IMR-90 (cell line): Measurements from ENCODE around the gene NAA80. TPM values are rescaled to one million over a fixed set of nuclear protein-coding genes. Genes with fewer than 3 reads are reported as not detected.

Experiments
- ATAC-seq: fragments of 200-7000 bp; cut with Tn5 transposase; 2 replicates; pipeline ENCODE4 v1.9.1; 2020; ENCODE audit warnings: low read depth, mild to moderate bottlenecking, moderate library complexity
- BruUV-seq: library from RNA; stranded (reverse); fragments of 400-500 nt; replicated peaks from 2 replicates; lab custom pipeline; 2021; lab: Mats Ljungman, UMichigan
- CTCF ChIA-PET: fragments of 300-600 bp; formaldehyde crosslinking; extraction: SDS; loops from one replicate; lab custom pipeline; 2021; ENCODE audit warnings: antibody characterized with exemption; lab: Yijun Ruan, JAX
- POLR2A ChIA-PET: fragments of 300-600 bp; sonication (Branson Sonifier 250); formaldehyde crosslinking; loops from one replicate; lab custom pipeline; 2022; ENCODE audit warnings: antibody characterized with exemption; ENCODE audit not compliant: unreplicated experiment; lab: Charles Lee
- DNase-seq: peaks from one replicate; pipeline ENCODE4 v3.0.0; 2013
- H2AFZ ChIP-seq: replicated peaks from 2 replicates; pipeline ENCODE3; 2013; ENCODE audit warnings: low read length, mild to moderate bottlenecking; ENCODE audit not compliant: poor library complexity
- H2AK5ac ChIP-seq: 2 replicates; pipeline ENCODE4 v1.6.1; 2013; ENCODE audit warnings: low read depth, low read length, inconsistent platforms
- H2AK9ac ChIP-seq: replicated peaks from 2 replicates; pipeline ENCODE3; 2013; ENCODE audit warnings: mild to moderate bottlenecking, low read depth, low read length, moderate library complexity; ENCODE audit not compliant: poor library complexity
- H2BK120ac ChIP-seq: 2 replicates; pipeline ENCODE4 v1.6.1; 2013; ENCODE audit warnings: low read depth, low read length, inconsistent platforms
- H2BK15ac ChIP-seq: 3 replicates; pipeline ENCODE4 v1.6.1; 2013; ENCODE audit warnings: low read depth, low read length, inconsistent platforms
- H2BK20ac ChIP-seq: 2 replicates; pipeline ENCODE4 v1.6.1; 2013; ENCODE audit warnings: low read depth, mild to moderate bottlenecking, inconsistent platforms, low read length, moderate library complexity
- H2BK5ac ChIP-seq: 2 replicates; pipeline ENCODE4 v1.6.1; 2013; ENCODE audit warnings: mild to moderate bottlenecking, low read depth, low read length, inconsistent platforms; ENCODE audit not compliant: poor library complexity, severe bottlenecking
- H3K14ac ChIP-seq: replicated peaks from 2 replicates; pipeline ENCODE4 v1.6.1; 2013; ENCODE audit warnings: low read depth, low read length, inconsistent platforms
- H3K18ac ChIP-seq: 2 replicates; pipeline ENCODE4 v1.6.1; 2013; ENCODE audit warnings: low read depth, low read length, control low read depth
- H3K23ac ChIP-seq: 2 replicates; pipeline ENCODE4 v1.6.1; 2013; ENCODE audit warnings: low read depth, low read length, inconsistent platforms
- H3K27ac ChIP-seq: 2 replicates; pipeline ENCODE4 v1.5.1; 2013; ENCODE audit warnings: mild to moderate bottlenecking, control low read depth, low read length; ENCODE audit not compliant: insufficient read depth
- H3K27me3 ChIP-seq: 2 replicates; pipeline ENCODE4 v1.6.1; 2013; ENCODE audit warnings: low read length; ENCODE audit not compliant: control insufficient read depth, insufficient read depth
- H3K36me3 ChIP-seq: 2 replicates; pipeline ENCODE4 v1.6.1; 2013; ENCODE audit warnings: low read length, mixed read lengths; ENCODE audit not compliant: control insufficient read depth, insufficient read depth
- H3K4ac ChIP-seq: 2 replicates; pipeline ENCODE4 v1.6.1; 2013; ENCODE audit warnings: low read depth, low read length, inconsistent platforms
- H3K4me1 ChIP-seq: 2 replicates; pipeline ENCODE4 v1.6.1; 2013; ENCODE audit warnings: low read length, mixed read lengths; ENCODE audit not compliant: control insufficient read depth, insufficient read depth
- H3K4me2 ChIP-seq: 2 replicates; pipeline ENCODE4 v1.6.1; 2013; ENCODE audit warnings: low read depth, mild to moderate bottlenecking, control low read depth, low read length, moderate library complexity
- H3K4me3 ChIP-seq: 2 replicates; pipeline ENCODE4 v1.5.1; 2013; ENCODE audit warnings: low read depth, mild to moderate bottlenecking, control low read depth, low read length, moderate library complexity; ENCODE audit not compliant: insufficient read depth
- H3K56ac ChIP-seq: 2 replicates; pipeline ENCODE4 v1.6.1; 2013; ENCODE audit warnings: low read length, inconsistent platforms; ENCODE audit not compliant: insufficient read depth; ENCODE audit errors: extremely low read depth
- H3K79me1 ChIP-seq, 2 experiments: 2 replicates each; pipeline ENCODE4 v1.6.1; 2013; ENCODE audit warnings: low read length in 2 of 2, inconsistent platforms in 1 of 2, low read depth in 1 of 2
- H3K9ac ChIP-seq: 2 replicates; pipeline ENCODE4 v1.6.1; 2013; ENCODE audit warnings: low read depth, low read length, control low read depth
- H3K9me1 ChIP-seq: 2 replicates; pipeline ENCODE4 v1.6.1; 2013; ENCODE audit warnings: low read length, inconsistent platforms; ENCODE audit not compliant: insufficient read depth
- H3K9me3 ChIP-seq: 2 replicates; pipeline ENCODE4 v1.6.1; 2013; ENCODE audit warnings: low read length; ENCODE audit not compliant: control insufficient read depth, insufficient read depth
- H4K20me1 ChIP-seq: 2 replicates; pipeline ENCODE4 v1.6.1; 2013; ENCODE audit warnings: low read length, inconsistent platforms; ENCODE audit not compliant: insufficient read depth
- H4K5ac ChIP-seq: 2 replicates; pipeline ENCODE4 v1.6.1; 2013; ENCODE audit warnings: mild to moderate bottlenecking, low read depth, low read length, control low read depth
- H4K8ac ChIP-seq, 2 experiments: 2 replicates each; pipeline ENCODE4 v1.6.1; 2013; ENCODE audit warnings: low read depth in 2 of 2, low read length in 2 of 2, control low read depth in 1 of 2, inconsistent platforms in 1 of 2
- H4K91ac ChIP-seq: 2 replicates; pipeline ENCODE4 v1.6.1; 2013; ENCODE audit warnings: low read depth, low read length, inconsistent platforms; ENCODE audit not compliant: insufficient read depth
- RFX5 ChIP-seq: IDR thresholded peaks from 2 replicates; pipeline ENCODE4 v1.8.0; 2012; ENCODE audit warnings: low read depth, mild to moderate bottlenecking, low read length, moderate library complexity
- USF2 ChIP-seq: fragments of 150-350 bp; IDR thresholded peaks from 2 replicates; pipeline ENCODE4 v1.6.1; 2017; ENCODE audit warnings: mild to moderate bottlenecking, antibody characterized with exemption, low read length, low read depth
- WGBS, 2 experiments: methylation state at CpG; one replicate each; pipeline versions ENCODE4 v1.1.5 to v1.1.7; 2013; ENCODE audit warnings: missing lambda C conversion rate in 2 of 2; ENCODE audit not compliant: insufficient read length in 1 of 2; ENCODE audit errors: extremely low coverage in 2 of 2; 5-methylcytosine and 5-hydroxymethylcytosine counted together
- dilution Hi-C: fragments of 300-500 bp; cut with HindIII; formaldehyde crosslinking; loops from one replicate; pipeline ENCODE4 v1.14.3; 2018; ENCODE audit warnings: low sequenced_read_pairs; ENCODE audit not compliant: unreplicated experiment
- in situ Hi-C: fragments of 300-500 bp; cut with MboI; formaldehyde crosslinking; loops from 3 replicates; pipeline ENCODE4 v1.14.3; 2019; ENCODE audit warnings: low sequenced_read_pairs, inconsistent platforms, mixed read lengths
- intact Hi-C: fragments of 100-400 bp; cut with micrococcal nuclease; formaldehyde crosslinking; loops from 2 replicates; pipeline ENCODE4 v1.10.0; 2022
- polyA plus RNA-seq, 3 experiments: library from polyadenylated mRNA; depleted of rRNA; stranded (reverse); fragments of >200 nt; gene quantifications; 2 replicates each; pipeline ENCODE4 v1.2.3, GENCODE V29; 2012; ENCODE audit warnings: low replicate concordance in 1 of 3
- total RNA-seq: library from RNA; depleted of rRNA; stranded (reverse); fragments of >200 nt; gene quantifications from 2 replicates; pipeline ENCODE4 v1.2.3, GENCODE V29; 2012

NAA80 gene
- total and polyA plus RNA-seq, 2 of the 4 experiments (the other 2 are of a cell fraction) = 5.0 to 14.4 TPM

- POLR2A ChIA-PET = interaction anchor here (0.6 kb wide), 1 partner anchor 10 kb away, joined by 4 read pairs; the partner anchor contains the start of genes CYB561D2 and NPRL2
- dilution Hi-C loops = no loop called here
- Histone ChIP-seq H3K27ac (peak within 1 kb of the TSS; percentile 44), H2BK5ac (peak within 1 kb of the TSS; percentile 82), H2AK9ac (peak within 1 kb of the TSS; percentile 23), H3K27me3 (no peaks in the 10 kb centered on the region), H2AFZ (peak within 1 kb of the TSS; percentile 94), H3K4me2 (peak within 1 kb of the TSS; percentile 79), H3K4me3 (peak within 1 kb of the TSS; percentile 43), H4K8ac (peak within 1 kb of the TSS; percentile 59 to 97), H3K14ac (peak within 1 kb of the TSS; percentile 65), H3K4ac (peak within 1 kb of the TSS; percentile 81), H2BK120ac (peak within 1 kb of the TSS; percentile 58), H4K91ac (peak within 1 kb of the TSS; percentile 73), H2BK20ac (peak within 1 kb of the TSS; percentile 21; the same call in 1 of the 2 replicates), H2BK15ac (peak within 1 kb of the TSS; percentile 58; the same call in 2 of the 3 replicates), H3K9me3 (no peaks in the 10 kb centered on the region), H3K9ac (peak within 1 kb of the TSS; percentile 69; the same call in 1 of the 2 replicates), H3K18ac (peak within 1 kb of the TSS; percentile 81), H3K36me3 (no peaks in the 10 kb centered on the region; the same call in 1 of the 2 replicates), H4K5ac (peak within 1 kb of the TSS; percentile 81), H3K56ac (peak within 1 kb of the TSS; percentile 4; the same call in 1 of the 2 replicates), H3K4me1 (peaks cover 21% of the 10 kb centered on the region), H3K23ac (peak within 1 kb of the TSS; percentile 62), H2AK5ac (peak within 1 kb of the TSS; percentile 54), H3K79me1 (peaks cover 15 to 37% of the 10 kb centered on the region in 2 experiments; a peak in 3 of 4 replicates), H3K9me1 (peaks cover 14% of the 10 kb centered on the region), H4K20me1 (peaks cover 11% of the 10 kb centered on the region)
- ATAC-seq (peak; percentile 16), DNase-seq (no peak)
- in situ Hi-C loops = loop anchor here (25.0 kb wide), 3 partner anchors 1047 to 1822 kb away; partner anchors contain the start of genes ABHD14B, GPR62, MANF and PCBP4
- CTCF ChIA-PET = interaction anchor here (0.6 kb wide), 1 partner anchor 1738 kb away, joined by 3 read pairs; no protein-coding TSS in a partner anchor
- intact Hi-C loops = no loop called here
- TF ChIP-seq RFX5 (no peak), USF2 (peak; percentile 30; the same call in 1 of the 2 replicates)
- no TSS peak for BruUV-seq
- 7% methylated on average over 32 of the region's 85 CpGs; no CpG with 5 or more reads in 1 of the 2 experiments for WGBS, 2 experiments
Observed at GRCh38 chr3:50340448-50341329, 41.5 kb upstream of the NAA80 start, which contains the start of gene RASSF1. RASSF1 (minus strand) TSS chr3:50340836; CDS start chr3:50340805, 31 bp downstream.
